Transverse colon (tissue), 4 donors: ENCODE measurements around the gene PPP4R3A. TPM values are rescaled to one million over a fixed set of nuclear protein-coding genes. Genes with fewer than 3 reads are reported as not detected.
A peak's percentile ranks its signal among the peaks of the same experiment; 100 is the strongest.
"Not testable (repeated sequence)": the region's sequence is repeated elsewhere in the genome, so short reads cannot be mapped to it uniquely, and the experiment has no call there.

Experiments
- DNase-seq: peaks from one replicate; pipeline ENCODE4 v3.0.0-alpha.2; 2019
- H3K27ac ChIP-seq, 4 donors: fragments of 200-600 bp; sonication (generic); 2 replicates each; pipeline ENCODE4 v1.5.1; 2016 to 2018; ENCODE audit warnings: inconsistent platforms in 4 of 4
- H3K27me3 ChIP-seq: fragments of 200-600 bp; sonication (generic); 2 replicates; pipeline ENCODE4 v1.5.1; 2017; ENCODE audit warnings: inconsistent platforms
- H3K36me3 ChIP-seq, 4 donors: fragments of 200-600 bp; sonication (generic); 2 replicates each; pipeline ENCODE4 v1.5.1; 2017 to 2019; ENCODE audit warnings: inconsistent platforms in 4 of 4
- H3K4me1 ChIP-seq, 4 donors: fragments of 200-600 bp; sonication (generic); 2 replicates each; pipeline ENCODE4 v1.5.1; 2017 to 2020; ENCODE audit warnings: inconsistent platforms in 4 of 4
- H3K4me3 ChIP-seq, 4 donors: fragments of 200-600 bp; sonication (generic); 1 replicate in 1 of 4; 2 replicates in 3 of 4; pipeline versions ENCODE4 v1.5.1 to v1.6.1; 2017 to 2019; ENCODE audit warnings: inconsistent platforms in 4 of 4
- H3K9me3 ChIP-seq, 2 donors: fragments of 200-600 bp; sonication (generic); 2 replicates each; pipeline ENCODE4 v1.5.1; 2017 to 2019; ENCODE audit warnings: inconsistent platforms in 2 of 2
- EP300 ChIP-seq: sonication (generic); formaldehyde crosslinking; IDR thresholded peaks from one replicate; pipeline ENCODE4 v1.6.1; 2017; ENCODE audit warnings: antibody characterized with exemption, low read depth
- POLR2A ChIP-seq: fragments of 450-650 bp; IDR thresholded peaks from one replicate; pipeline ENCODE4 v1.6.1; 2016; ENCODE audit warnings: antibody characterized with exemption, mild to moderate bottlenecking, moderate library complexity
- POLR2AphosphoS5 ChIP-seq, 3 donors: sonication (generic); formaldehyde crosslinking; IDR thresholded peaks; one replicate each; pipeline ENCODE4 v1.6.1; 2016; ENCODE audit warnings: antibody characterized with exemption in 3 of 3
- WGBS, 2 donors: methylation state at CpG; one replicate each; pipeline ENCODE4 v1.1.5; 2018; ENCODE audit warnings: low coverage in 1 of 2; 5-methylcytosine and 5-hydroxymethylcytosine counted together
- in situ Hi-C, 4 donors: fragments of 200-750 bp; cut with MboI; loops; one replicate each; pipeline versions ENCODE4 v1.15.0 to v1.15.1; 2017; ENCODE audit warnings: low sequenced_read_pairs in 3 of 4, low pct_ligation_motif_present in 1 of 4, low pct_unique_long_range_greater_than_20kb in 1 of 4
- intact Hi-C: fragments of 100-400 bp; cut with DNase I; formaldehyde crosslinking; loops from one replicate; pipeline ENCODE4 v1.15.1; 2023; ENCODE audit warnings: low total_unique reads
- small RNA-seq, 4 donors: library from RNA; depleted of rRNA; stranded (forward); fragments of <200 nt; gene quantifications; one replicate each; pipeline ENCODE3, GENCODE V24; 2016
- total RNA-seq, 4 donors: library from RNA; depleted of rRNA; stranded (reverse); fragments of >200 nt; gene quantifications; one replicate each; pipeline ENCODE4 v1.1.0, GENCODE V29; 2016
- TF ChIP-seq, protein P1 (sequence below), 5 experiments: fragments of 200-600 bp in 3 of 5; fragments of 450-650 bp in 2 of 5; sonication (generic) in 3 of 5; IDR thresholded peaks; 1 replicate in 2 of 5; 2 replicates in 3 of 5; pipeline ENCODE4 v1.5.1; 2016 to 2017; ENCODE audit warnings: antibody characterized with exemption in 5 of 5, inconsistent platforms in 3 of 5, mild to moderate bottlenecking in 2 of 5, moderate library complexity in 1 of 5

The PPP4R3A gene
- total RNA-seq, 4 donors from 2014 or later = 79.4 to 121 (median 106) TPM

DNA sequence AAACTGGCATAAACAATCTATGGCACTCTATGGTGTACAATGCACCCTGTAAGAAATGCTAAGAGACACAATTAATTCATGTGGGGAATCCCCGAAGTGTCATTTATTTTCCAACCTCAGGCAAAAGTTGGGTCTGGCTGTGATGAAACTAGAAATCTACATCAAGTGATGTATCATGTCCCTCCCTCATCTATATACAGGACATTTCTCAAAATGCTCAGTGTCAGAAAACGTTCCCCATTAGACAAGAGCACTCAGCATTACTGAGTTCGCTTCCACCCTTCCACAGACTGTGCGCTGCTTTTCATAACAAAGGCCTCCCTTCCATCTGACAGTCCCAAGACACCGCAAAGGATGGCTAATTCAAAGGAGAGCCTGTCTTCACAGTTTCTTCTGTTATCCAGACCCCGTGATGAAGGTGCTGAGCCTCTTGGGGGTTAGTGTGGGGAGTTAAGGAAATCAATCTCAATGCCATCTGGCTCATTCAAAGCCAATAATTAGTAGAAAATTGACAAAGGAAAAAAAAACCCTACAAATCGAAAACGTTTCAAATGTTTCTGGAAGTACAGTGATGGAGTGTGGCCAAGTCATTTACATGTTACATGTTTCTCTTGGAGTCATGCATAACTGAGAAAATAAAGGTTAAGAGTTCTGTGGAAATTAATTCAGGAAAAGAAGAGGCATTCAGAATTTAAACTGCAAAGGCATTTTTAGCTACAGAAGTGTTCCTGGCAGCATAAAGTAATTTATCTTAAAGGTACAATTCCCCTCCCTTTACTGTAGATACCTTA, 100.0 kb downstream of the PPP4R3A start:
- Histone ChIP-seq H3K27ac (peak overlapping the region; percentile 26 to 62 (median 44)), H3K36me3 (no peaks in the 10 kb centered on the region), H3K27me3 (no peaks in the 10 kb centered on the region), H3K4me1 (peaks cover 0 to 32% (median 16%) of the 10 kb centered on the region in 4 donors), H3K9me3 (no peaks in the 10 kb centered on the region), H3K4me3 (no peak overlapping the region)
- WGBS, 2 donors = 60 to 74% methylated on average over 5 to 8 of the region's 8 CpGs
- in situ Hi-C loops (loop anchor here in 1 of 4 donors (25.0 kb wide), 1 partner anchor 98 kb away; no protein-coding TSS in a partner anchor), intact Hi-C loops (no loop called here)
- no peak for TF ChIP-seq POLR2A
- TF ChIP-seq POLR2AphosphoS5 (IDR thresholded peaks at IDR 0.05) = no peak
- TF ChIP-seq, protein P1, sequence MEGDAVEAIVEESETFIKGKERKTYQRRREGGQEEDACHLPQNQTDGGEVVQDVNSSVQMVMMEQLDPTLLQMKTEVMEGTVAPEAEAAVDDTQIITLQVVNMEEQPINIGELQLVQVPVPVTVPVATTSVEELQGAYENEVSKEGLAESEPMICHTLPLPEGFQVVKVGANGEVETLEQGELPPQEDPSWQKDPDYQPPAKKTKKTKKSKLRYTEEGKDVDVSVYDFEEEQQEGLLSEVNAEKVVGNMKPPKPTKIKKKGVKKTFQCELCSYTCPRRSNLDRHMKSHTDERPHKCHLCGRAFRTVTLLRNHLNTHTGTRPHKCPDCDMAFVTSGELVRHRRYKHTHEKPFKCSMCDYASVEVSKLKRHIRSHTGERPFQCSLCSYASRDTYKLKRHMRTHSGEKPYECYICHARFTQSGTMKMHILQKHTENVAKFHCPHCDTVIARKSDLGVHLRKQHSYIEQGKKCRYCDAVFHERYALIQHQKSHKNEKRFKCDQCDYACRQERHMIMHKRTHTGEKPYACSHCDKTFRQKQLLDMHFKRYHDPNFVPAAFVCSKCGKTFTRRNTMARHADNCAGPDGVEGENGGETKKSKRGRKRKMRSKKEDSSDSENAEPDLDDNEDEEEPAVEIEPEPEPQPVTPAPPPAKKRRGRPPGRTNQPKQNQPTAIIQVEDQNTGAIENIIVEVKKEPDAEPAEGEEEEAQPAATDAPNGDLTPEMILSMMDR (IDR thresholded peaks at IDR 0.05) = no peak
- TF ChIP-seq EP300 = no peak
- no peak for DNase-seq

DNA sequence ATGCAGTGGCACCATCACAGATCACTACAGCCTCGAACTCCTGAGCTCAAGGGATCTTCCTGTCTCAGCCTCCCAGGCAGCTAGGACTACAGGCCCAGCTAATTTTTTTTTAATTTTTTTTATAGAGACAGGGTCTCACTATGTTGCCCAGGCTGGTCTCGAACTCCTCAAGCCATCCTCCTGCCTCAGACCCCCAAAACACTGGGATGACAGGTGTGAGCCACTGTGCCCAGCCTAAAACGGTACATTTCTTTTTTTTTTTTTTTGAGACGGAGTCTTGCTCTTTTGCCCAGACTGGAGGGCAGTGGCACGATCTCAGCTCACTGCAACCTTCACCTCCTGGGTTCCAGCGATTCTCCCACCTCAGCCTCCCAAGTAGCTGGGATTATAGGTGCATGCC, 100.9 kb downstream of the PPP4R3A start:
- H3K27me3 ChIP-seq, intact Hi-C loops, H3K4me3 ChIP-seq, DNase-seq, H3K9me3 ChIP-seq, H3K36me3 ChIP-seq: not testable (repeated sequence)
- peak overlapping the region in 1 of 4 donors; percentile 62 for H3K27ac ChIP-seq
- peaks cover 0 to 24% (median 8%) of the 10 kb centered on the region in 4 donors for H3K4me1 ChIP-seq
- WGBS, 2 donors = 82 to 91% methylated on average over 5 to 6 of the region's 6 CpGs
- in situ Hi-C loops = loop anchor here in 1 of 4 donors (25.0 kb wide), 1 partner anchor 97 kb away; no protein-coding TSS in a partner anchor

Small RNA genes lying within 50 kb of the gene (small RNA-seq; reads per million reads assigned to genes)
- gene AL133373.1 = 0 reads per million in 4 donors

Other genes starting within 250 kb of the PPP4R3A start
- 100 to 1,000 TPM in 1 of 4 donors, 10 to 100 TPM in 3; 29.5 to 171 (median 60.3) TPM for gene CCDC88C, start 92.5 kb downstream of the PPP4R3A start, total RNA-seq
- gene CATSPERB, start 221.8 kb upstream of the PPP4R3A start, total RNA-seq = 1 to 10 TPM in 3 of 4 donors, not detected in 1; 1.2 to 5.1 (median 3.8) TPM